HG03066 (cell line): ENCODE measurements around the gene NAV2.

Experiments
- ATAC-seq: cut with Tn5 transposase; IDR thresholded peaks from one replicate; pipeline ENCODE4 v1.9.1; 2021; ENCODE audit warnings: low read depth; ENCODE audit not compliant: unreplicated experiment

Gene NAV2

GRCh38 chr11:20157728-20158127 is 445.1 kb downstream of the NAV2 start:
- no peak for ATAC-seq

- no peak for ATAC-seq
Measured at GRCh38 chr11:20158597-20159257, 446.1 kb downstream of the NAV2 start.

- no peak for ATAC-seq
Measured at GRCh38 chr11:20159466-20160381, 447.1 kb downstream of the NAV2 start.

- ATAC-seq, result no peak
Measured at GRCh38 chr11:20160425-20161229, 448.0 kb downstream of the NAV2 start, which contains the start of gene DBX1. DBX1 (minus strand) TSS chr11:20160475; CDS start chr11:20160324, 151 bp downstream.

GRCh38 chr11:20161230-20161918 is 448.7 kb downstream of the NAV2 start:
- ATAC-seq, result no peak

- no peak for ATAC-seq
Measured at GRCh38 chr11:20161923-20162744, 449.5 kb downstream of the NAV2 start.

- ATAC-seq, result no peak
Measured at GRCh38 chr11:20162824-20163782, 450.5 kb downstream of the NAV2 start.

- ATAC-seq, result no peak
Measured at GRCh38 chr11:20163783-20164481, 451.3 kb downstream of the NAV2 start.
